T47D (cell line): Measurements from ENCODE around the gene PMEL.

Experiments
- DNase-seq, 2 experiments: peaks; one replicate each; pipeline versions ENCODE4 v3.0.0 to v3.0.0-alpha.2; 2011 to 2012; ENCODE audit warnings: low read depth in 1 of 2, low spot score in 1 of 2
- JUND ChIP-seq: IDR thresholded peaks from 2 replicates; pipeline ENCODE4 v1.6.1; 2012; ENCODE audit warnings: low read depth
- in situ Hi-C: cut with HindIII; loops from 2 replicates; pipeline ENCODE4 v1.10.0; 2016; ENCODE audit warnings: low sequenced_read_pairs, low pct_unique_long_range_greater_than_20kb

Gene PMEL

DNA sequence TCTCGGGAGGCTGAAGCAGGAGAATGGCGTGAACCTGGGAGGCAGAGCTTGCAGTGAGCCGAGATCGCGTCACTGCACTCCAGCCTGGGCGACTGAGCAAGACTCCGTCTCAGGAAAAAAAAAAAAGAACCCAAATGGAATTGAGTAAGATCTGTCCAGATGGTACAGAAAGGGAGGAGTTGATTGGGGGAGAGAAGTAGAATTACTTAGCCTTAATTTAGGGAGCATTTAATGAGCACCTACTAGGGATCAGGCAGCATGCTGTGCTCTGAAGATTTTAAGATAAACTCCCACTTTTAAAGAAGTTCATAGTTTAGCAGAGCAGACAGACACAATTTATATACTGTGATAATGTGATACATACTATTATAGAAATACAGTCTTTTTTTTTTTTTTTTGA is 12.6 kb upstream of the PMEL start:
- no peak for TF ChIP-seq JUND
- DNase-seq: no peak

DNA sequence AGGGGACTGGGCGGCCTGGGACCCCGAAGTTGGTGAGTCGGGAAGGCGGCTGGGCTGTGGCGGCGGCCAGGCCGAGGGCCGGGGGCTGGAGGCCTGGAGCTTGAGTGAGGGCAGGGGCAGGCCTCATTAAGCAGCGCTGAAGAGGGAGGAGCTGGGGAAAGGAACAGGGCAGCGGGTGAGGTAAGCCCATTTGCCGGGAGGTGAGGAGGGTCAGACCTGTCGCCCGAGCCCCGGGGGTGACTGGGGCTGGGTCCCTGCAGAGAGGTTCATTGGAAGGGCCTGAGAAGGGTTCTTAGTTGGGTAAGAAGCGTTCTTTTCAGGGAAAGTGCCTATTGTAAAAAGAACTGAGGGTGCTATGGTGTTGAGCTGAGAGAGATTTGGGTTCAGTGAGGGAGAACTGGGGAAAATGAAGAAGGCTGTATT is 8.5 kb upstream of the PMEL start:
- TF ChIP-seq JUND: no peak
- peak; percentile 51 to 67 for DNase-seq
- in situ Hi-C loops: no loop called here

More for the DNA sequence above, 12.6 kb upstream of the PMEL start:
- in situ Hi-C loops: no loop called here

GRCh38 chr12:55973599-55974307 is 7.9 kb upstream of the PMEL start, which contains the start of gene RAB5B:
RAB5B (plus strand) TSS chr12:55974078; CDS start chr12:55986961, 12,883 bp downstream.
- DNase-seq: peak; percentile 98 to 100

GRCh38 chr12:55972911-55973598 is 7.2 kb upstream of the PMEL start:
- in situ Hi-C loops: no loop called here
- DNase-seq: no peak
- TF ChIP-seq JUND: no peak

More at GRCh38 chr12:55973599-55974307, 7.9 kb upstream of the PMEL start, which contains the start of gene RAB5B:
- no peak for TF ChIP-seq JUND
- in situ Hi-C loops: no loop called here

GRCh38 chr12:55972456-55972855 is 6.6 kb upstream of the PMEL start:
- no peak for TF ChIP-seq JUND
- no peak for DNase-seq
- in situ Hi-C loops: no loop called here

GRCh38 chr12:55972042-55972441 is 6.2 kb upstream of the PMEL start:
- in situ Hi-C loops: no loop called here
- DNase-seq: peak in 1 of 2 experiments; percentile 75
- no peak for TF ChIP-seq JUND

GRCh38 chr12:55970775-55971174 is 4.9 kb upstream of the PMEL start:
- DNase-seq: no peak
- in situ Hi-C loops: no loop called here
- no peak for TF ChIP-seq JUND

- TF ChIP-seq JUND: no peak
- no peak for DNase-seq
- in situ Hi-C loops: no loop called here
These were observed 3.5 kb upstream of the PMEL start for GRCh38 chr12:55969356-55969755.

GRCh38 chr12:55966408-55967281 is 803 bp upstream of the PMEL start, which contains the start of gene CDK2:
CDK2 (plus strand) TSS chr12:55966830; CDS start chr12:55967009, 179 bp downstream.
- in situ Hi-C loops: no loop called here
- TF ChIP-seq JUND: no peak
- DNase-seq: peak; percentile 87 to 93

- in situ Hi-C loops: no loop called here
- no peak for TF ChIP-seq JUND
- DNase-seq: no peak
These were observed 602 bp downstream of the PMEL start for GRCh38 chr12:55965240-55965639.

- in situ Hi-C loops: no loop called here
- no peak for TF ChIP-seq JUND
These were observed 2.1 kb downstream of the PMEL start for GRCh38 chr12:55963760-55964159.

DNA sequence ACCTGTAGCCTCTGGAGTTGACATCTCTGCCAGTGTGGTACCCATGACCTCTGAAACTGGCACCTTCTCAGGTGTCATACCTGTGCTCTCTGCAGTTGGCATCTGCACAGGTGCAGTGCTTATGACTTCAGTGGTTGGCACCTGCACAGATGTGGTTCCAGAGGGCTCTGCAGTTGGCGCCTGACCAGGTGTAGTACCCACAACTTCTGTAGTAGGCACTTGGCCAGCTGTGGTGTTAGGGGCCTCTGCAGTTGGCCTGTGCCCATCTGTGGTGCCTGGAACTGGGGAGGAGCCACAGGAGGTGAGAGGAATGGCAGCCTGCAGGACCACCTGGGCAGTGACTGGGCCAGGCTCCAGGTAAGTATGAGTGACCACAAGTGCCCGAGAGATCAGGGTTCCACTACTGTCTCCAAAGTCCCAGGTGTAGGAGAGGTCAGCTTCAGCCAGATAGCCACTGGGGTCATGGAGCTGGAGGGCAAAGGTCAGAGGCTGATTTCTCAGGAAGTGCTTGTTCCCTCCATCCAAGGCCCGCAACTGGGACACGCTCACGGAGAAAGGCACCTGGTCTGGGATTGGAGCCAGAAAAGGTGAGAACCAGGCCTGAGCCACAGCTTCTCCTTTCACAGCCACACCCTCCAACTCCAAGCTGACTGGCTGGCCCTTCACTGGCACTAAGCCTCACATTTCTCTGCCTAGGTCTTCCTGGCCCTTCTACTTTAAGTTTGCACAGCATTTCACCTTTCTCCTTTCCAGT is 8.6 kb downstream of the PMEL start:
- no peak for TF ChIP-seq JUND
- in situ Hi-C loops: no loop called here
- DNase-seq: peak in 1 of 2 experiments; percentile 78

More at GRCh38 chr12:55963760-55964159, 2.1 kb downstream of the PMEL start:
- DNase-seq: no peak
